SK-N-SH (cell line): Measurements from ENCODE around the gene DCAF8L2.
"Not testable (repeated sequence)": the region's sequence is repeated elsewhere in the genome, so short reads cannot be mapped to it uniquely, and the experiment has no call there.

Source experiments
- CTCF ChIP-seq: fragments of 200-600 bp; sonication (generic); IDR thresholded peaks from 2 replicates; pipeline ENCODE4 v1.6.1; 2017; ENCODE audit warnings: antibody characterized with exemption, mild to moderate bottlenecking, moderate library complexity
- EP300 ChIP-seq, 2 experiments: IDR thresholded peaks; 2 replicates each; pipeline versions ENCODE4 v1.4.0 to v1.6.1; 2012; ENCODE audit warnings: borderline replicate concordance in 1 of 2, low read depth in 1 of 2, low read length in 1 of 2
- MAX ChIP-seq: IDR thresholded peaks from 2 replicates; pipeline ENCODE4 v1.4.0; 2012; ENCODE audit warnings: low read depth
- RAD21 ChIP-seq: IDR thresholded peaks from 2 replicates; pipeline ENCODE4 v1.6.1; 2012; ENCODE audit warnings: mild to moderate bottlenecking, low read length
- SMC3 ChIP-seq: IDR thresholded peaks from 2 replicates; pipeline ENCODE4 v1.6.1; 2012; ENCODE audit warnings: low read depth, low read length, improper control_type of control experiment
- USF1 ChIP-seq: IDR thresholded peaks from 2 replicates; pipeline ENCODE4 v1.4.0; 2012; ENCODE audit warnings: low read depth, borderline replicate concordance

- not testable (repeated sequence) for TF ChIP-seq CTCF; MAX; EP300 (IDR thresholded peaks at IDR 0.05; ENCODE audit: borderline replicate concordance in 1 of 2, low read depth in 1 of 2, low read length in 1 of 2); USF1; RAD21; SMC3
Observed at GRCh38 chrX:27743521-27743920, 153.4 kb downstream of the DCAF8L2 start.
